B cell (primary cell): Measurements from ENCODE around the gene DYNLL2.

Experiments used
- CTCF ChIP-seq: fragments of 200-600 bp; IDR thresholded peaks from one replicate; pipeline ENCODE4 v1.8.0; 2022; ENCODE audit warnings: antibody characterized with exemption, mild to moderate bottlenecking
- EZH2 ChIP-seq: IDR thresholded peaks from 2 replicates; pipeline ENCODE4 v1.6.1; 2012; ENCODE audit warnings: borderline replicate concordance, low read depth, mild to moderate bottlenecking, moderate library complexity, low read length; ENCODE audit not compliant: insufficient read depth, poor library complexity, severe bottlenecking

- no peak for TF ChIP-seq CTCF
- TF ChIP-seq EZH2, result no peak
Measured at GRCh38 chr17:58091024-58091567, 7.9 kb downstream of the DYNLL2 start.
